A673 (cell line): ENCODE results near the gene PRAMEF8.
"Not testable (repeated sequence)": the region's sequence is repeated elsewhere in the genome, so short reads cannot be mapped to it uniquely, and the experiment has no call there.

ENCODE experiments used
- CTCF ChIP-seq: fragments of 300-800, 200-600 bp; sonication (generic); conservative IDR thresholded peaks from 2 replicates; pipeline ENCODE4 v1.5.1; 2017; ENCODE audit warnings: low read depth, mild to moderate bottlenecking, antibody characterized with exemption, low read length, moderate library complexity, mixed read lengths
- EZH2 ChIP-seq: fragments of 200-600 bp; sonication (generic); IDR thresholded peaks from 2 replicates; pipeline ENCODE4 v1.6.1; 2017; ENCODE audit warnings: borderline replicate concordance, low read depth, mild to moderate bottlenecking, mixed read lengths, antibody characterized with exemption, low read length; ENCODE audit not compliant: poor library complexity, severe bottlenecking

- not testable (repeated sequence) for TF ChIP-seq CTCF, EZH2
Observed at GRCh38 chr1:13237572-13237971, 47.4 kb downstream of the PRAMEF8 start.
